Nephron progenitor cell (in vitro differentiated cells): ENCODE measurements around the gene SORL1.

ENCODE experiments used
- DNase-seq: peaks from one replicate; pipeline ENCODE4 v3.0.0; 2021
- H3K27ac Mint-ChIP-seq: 2 replicates; pipeline ENCODE4 v1.8.0; 2021; ENCODE audit warnings: mild to moderate bottlenecking, moderate library complexity, mixed read lengths
- H3K27me3 Mint-ChIP-seq: 2 replicates; pipeline ENCODE4 v1.8.0; 2021; ENCODE audit warnings: mild to moderate bottlenecking, low read depth, mixed read lengths; ENCODE audit not compliant: poor library complexity
- H3K36me3 Mint-ChIP-seq: 2 replicates; pipeline ENCODE4 v1.8.0; 2021; ENCODE audit warnings: low read depth, mixed read lengths
- H3K4me1 Mint-ChIP-seq: 2 replicates; pipeline ENCODE4 v1.8.0; 2021; ENCODE audit warnings: mixed read lengths
- H3K4me3 Mint-ChIP-seq: 2 replicates; pipeline ENCODE4 v1.8.0; 2021; ENCODE audit warnings: mild to moderate bottlenecking, moderate library complexity, mixed read lengths
- H3K9me3 Mint-ChIP-seq: 2 replicates; pipeline ENCODE4 v1.8.0; 2021; ENCODE audit warnings: mild to moderate bottlenecking, moderate library complexity, mixed read lengths
- CTCF ChIP-seq: fragments of 200-600 bp; sonication (generic); IDR thresholded peaks from 2 replicates; pipeline ENCODE4 v1.5.0; 2021; ENCODE audit warnings: antibody characterized with exemption

The SORL1 gene

GRCh38 chr11:121471167-121471566, 19.1 kb downstream of the SORL1 start:
- no peak for TF ChIP-seq CTCF
- Mint-ChIP-seq H3K36me3 (peaks cover 47% of the 10 kb centered on the region), H3K4me3 (no peak overlapping the region), H3K27me3 (no peaks in the 10 kb centered on the region), H3K4me1 (peaks cover 56% of the 10 kb centered on the region), H3K27ac (no peak overlapping the region), H3K9me3 (no peaks in the 10 kb centered on the region)
- no peak for DNase-seq

DNA sequence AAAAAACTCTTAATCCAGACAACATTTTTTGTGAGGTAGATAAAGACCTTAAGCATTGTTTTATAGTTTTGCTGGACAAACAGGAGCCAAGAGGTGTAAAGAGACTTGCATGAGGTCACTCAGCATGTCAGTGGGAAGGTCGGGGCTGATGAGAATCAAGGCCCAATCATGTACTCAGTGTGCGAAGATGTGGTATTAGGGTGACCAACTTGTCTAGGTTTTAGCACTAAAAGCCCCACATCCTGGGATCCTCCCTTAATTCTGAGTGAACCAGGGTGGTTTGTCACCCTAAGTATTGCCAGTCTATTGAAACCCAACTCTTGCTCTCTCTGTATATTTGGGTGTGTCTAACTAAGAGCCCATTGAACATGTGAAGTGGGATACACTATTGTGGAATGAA, 20.2 kb downstream of the SORL1 start:
- Mint-ChIP-seq H3K27me3 (no peaks in the 10 kb centered on the region), H3K9me3 (no peaks in the 10 kb centered on the region), H3K4me1 (peaks cover 51% of the 10 kb centered on the region), H3K27ac (no peak overlapping the region), H3K4me3 (no peak overlapping the region), H3K36me3 (peaks cover 55% of the 10 kb centered on the region)
- TF ChIP-seq CTCF, result no peak
- no peak for DNase-seq

DNA sequence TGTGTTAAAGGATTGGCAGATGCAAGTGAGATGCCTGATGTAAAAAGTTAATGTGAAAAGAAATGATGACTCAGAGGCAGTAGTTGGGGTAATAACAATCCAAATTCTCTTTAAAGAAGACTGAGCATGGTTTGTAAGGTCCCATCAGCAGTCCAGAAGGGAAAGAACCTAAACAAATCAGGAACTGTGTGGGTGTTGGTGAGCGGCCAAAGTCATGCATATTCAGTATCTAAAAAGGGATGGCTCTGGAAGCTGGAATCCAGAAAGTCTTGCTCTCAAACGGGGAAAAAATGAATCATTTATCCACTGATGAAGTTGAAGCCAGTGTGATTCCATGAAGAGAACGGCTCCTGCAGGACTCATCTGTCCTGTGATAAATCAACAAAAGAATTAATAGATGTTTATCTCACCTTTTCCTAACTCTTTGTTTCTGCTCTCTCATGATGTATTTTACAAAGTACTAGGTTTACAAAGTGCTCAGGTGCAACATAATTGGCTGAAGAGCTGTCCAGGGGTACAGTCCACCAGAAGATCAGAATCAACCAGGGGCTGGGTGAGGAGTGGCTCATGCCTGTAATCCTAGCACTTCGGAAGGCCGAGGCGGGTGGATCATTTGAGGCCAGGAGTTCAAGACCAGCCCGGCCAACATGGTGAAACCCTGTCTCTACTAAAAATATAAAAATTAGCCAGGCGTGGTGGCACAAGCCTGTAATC, 21.1 kb downstream of the SORL1 start:
- Mint-ChIP-seq H3K4me1 (peaks cover 51% of the 10 kb centered on the region), H3K27me3 (no peaks in the 10 kb centered on the region), H3K4me3 (no peak overlapping the region), H3K36me3 (peaks cover 57% of the 10 kb centered on the region), H3K27ac (peak overlapping the region; percentile 16), H3K9me3 (no peaks in the 10 kb centered on the region)
- no peak for DNase-seq
- no peak for TF ChIP-seq CTCF

- no peak for DNase-seq
- Mint-ChIP-seq H3K36me3 (peaks cover 52% of the 10 kb centered on the region), H3K4me1 (peaks cover 56% of the 10 kb centered on the region), H3K4me3 (no peak overlapping the region), H3K27ac (peak overlapping the region; percentile 30), H3K9me3 (no peaks in the 10 kb centered on the region), H3K27me3 (no peaks in the 10 kb centered on the region)
- no peak for TF ChIP-seq CTCF
Measured at GRCh38 chr11:121474680-121475079, 22.6 kb downstream of the SORL1 start.

GRCh38 chr11:121476379-121477032, 24.4 kb downstream of the SORL1 start:
- H3K27me3 Mint-ChIP-seq, result no peaks in the 10 kb centered on the region
- peaks cover 38% of the 10 kb centered on the region for H3K36me3 Mint-ChIP-seq
- no peak for TF ChIP-seq CTCF
- H3K4me3 Mint-ChIP-seq, result no peak overlapping the region
- peaks cover 65% of the 10 kb centered on the region for H3K4me1 Mint-ChIP-seq
- H3K27ac Mint-ChIP-seq, result no peak overlapping the region
- no peak for DNase-seq
- H3K9me3 Mint-ChIP-seq, result no peaks in the 10 kb centered on the region
